Ovary (tissue), 10 donors: ENCODE measurements around the gene GJC2. TPM values are rescaled to one million over a fixed set of nuclear protein-coding genes. Genes with fewer than 3 reads are reported as not detected.

Source experiments
- DNase-seq, 5 donors: peaks; one replicate each; pipeline ENCODE4 v3.0.0-alpha.2; 2019 to 2020
- H3K27ac ChIP-seq, 2 donors: fragments of 200-600 bp; one replicate each; pipeline versions ENCODE4 v1.5.1 to v1.8.0; 2019 to 2022
- H3K27me3 ChIP-seq: fragments of 200-600 bp; one replicate; pipeline ENCODE4 v1.8.0; 2022
- H3K36me3 ChIP-seq: fragments of 200-600 bp; sonication (generic); one replicate; pipeline ENCODE4 v1.5.1; 2019
- H3K4me1 ChIP-seq: one replicate; pipeline ENCODE4 v1.8.1; 2013; ENCODE audit warnings: mild to moderate bottlenecking, moderate library complexity; ENCODE audit not compliant: insufficient read depth
- H3K4me3 ChIP-seq: fragments of 200-600 bp; sonication (generic); one replicate; pipeline ENCODE4 v1.5.1; 2017
- H3K9me3 ChIP-seq, 2 donors: fragments of 200-600 bp in 1 of 2; sonication (generic) in 1 of 2; one replicate each; pipeline versions ENCODE4 v1.5.1 to v1.8.1; 2013 to 2019; ENCODE audit warnings: mild to moderate bottlenecking in 1 of 2, moderate library complexity in 1 of 2
- CTCF ChIP-seq, 3 donors: fragments of 450-650 bp in 2 of 3; fragments of 200-600 bp in 1 of 3; IDR thresholded peaks; one replicate each; pipeline versions ENCODE4 v1.5.1 to v1.8.0; 2016 to 2022; ENCODE audit warnings: antibody characterized with exemption in 3 of 3, mild to moderate bottlenecking in 1 of 3
- EP300 ChIP-seq: sonication (generic); formaldehyde crosslinking; IDR thresholded peaks from one replicate; pipeline ENCODE4 v1.6.1; 2017; ENCODE audit warnings: antibody characterized with exemption
- POLR2A ChIP-seq: fragments of 450-650 bp; IDR thresholded peaks from one replicate; pipeline ENCODE4 v1.6.1; 2017; ENCODE audit warnings: antibody characterized with exemption, mild to moderate bottlenecking, moderate library complexity
- WGBS, 3 donors: extraction: QIAGEN DNeasy Blood & Tissue Kit in 1 of 3; methylation state at CpG; one replicate each; pipeline versions ENCODE4 v1.1.5 to v1.1.7; 2013 to 2017; 5-methylcytosine and 5-hydroxymethylcytosine counted together
- intact Hi-C, 4 donors: fragments of 100-400 bp; cut with DNase I; formaldehyde crosslinking; loops; one replicate each; pipeline versions ENCODE4 v1.11.0 to v1.15.1; 2022 to 2023
- long read RNA-seq, 3 donors: library from polyadenylated mRNA in 2 of 3; unstranded in 2 of 3; transcript quantifications; one replicate each; pipeline ENCODE4 v2.0.0 and lab custom pipeline, GENCODE V29; 2021 to 2026
- polyA plus RNA-seq, 2 donors: library from polyadenylated mRNA; stranded (reverse); fragments of 200-250 nt in 1 of 2; fragments of 350-450 nt in 1 of 2; fragmentation: Illumina TruSeq in 1 of 2; extraction: RNeasy Lipid Tissue Mini Kit (QIAGEN cat#74804) in 1 of 2; gene quantifications; one replicate each; pipeline ENCODE4 v1.2.3, GENCODE V29; 2013 to 2014
- total RNA-seq, 7 donors: library from RNA; depleted of rRNA in 2 of 7; stranded (reverse); fragments of >200 nt in 2 of 7; fragmentation: NEBNext Ultra II Directional in 3 of 7; extraction: Animal tissue kit (Norgen Biotek cat#: 25700) in 3 of 7; gene quantifications; one replicate each; pipeline versions ENCODE4 v1.1.0 to v1.2.4, GENCODE V29; 2016 to 2023
- donor health status: DM: no; HTN: no; CAD: no; lungs with moderate emphysema.
- donor health status: DM: no; HTN: no; CAD: no.
- donor health status: Bipolar disorder and iron deficiency.
- donor health status: DM: yes; HTN: yes; CAD: no.
- donor health status: DM: no; HTN: no; CAD: no.
- donor health status: DM: yes; HTN: yes; CAD: no.

GJC2 gene
- 10 to 100 TPM in 2 of 7 donors, 1 to 10 TPM in 5; 2.2 to 12.6 (median 8.0) TPM for total RNA-seq
- polyA plus RNA-seq = 1 to 10 TPM in 1 of 2 donors, under 1 TPM in 1; 0.18 to 2.3 TPM
- long read RNA-seq, donor 1 = 0 reads
- long read RNA-seq, donor 2, partial matches to known transcripts = 0 of 1 reads
- long read RNA-seq, donor 2, other reads (novel, unspliced or antisense) = 0 of 1 reads
- long read RNA-seq, donor 3, partial matches to known transcripts = 10 of 13 reads
- long read RNA-seq, donor 3, other reads (novel, unspliced or antisense) = 0 of 13 reads

GRCh38 chr1:228149406-228150119, at the start of gene GJC2:
GJC2 (plus strand) TSS chr1:228149930; CDS start chr1:228157759, 7,829 bp downstream.
- no peaks in the 10 kb centered on the region for H3K9me3 ChIP-seq
- peak within 1 kb of the TSS; percentile 29 for H3K4me3 ChIP-seq
- intact Hi-C loops = no loop called here
- peak within 1 kb of the TSS; percentile 97 to 99 for H3K27ac ChIP-seq
- 14 to 18% (median 18%) methylated on average over 13 to 17 of the region's 17 CpGs for WGBS, 3 donors
- H3K27me3 ChIP-seq = no peaks in the 10 kb centered on the region
- H3K36me3 ChIP-seq = no peaks in the 10 kb centered on the region
- peaks cover 25% of the 10 kb centered on the region for H3K4me1 ChIP-seq
- peak; percentile 79 to 84 (median 82) for DNase-seq
- TF ChIP-seq CTCF (IDR thresholded peaks at IDR 0.05) (no peak), POLR2A (no peak), EP300 (no peak)

GRCh38 chr1:228100822-228101613, 48.7 kb upstream of the GJC2 start:
- WGBS, 3 donors = 63 to 75% (median 64%) methylated on average over 12 of the region's 12 CpGs

GRCh38 chr1:228101614-228101993, 48.1 kb upstream of the GJC2 start:
- intact Hi-C loops = loop anchor here in 1 of 4 donors (5.0 kb wide), 1 partner anchor 1741 kb away; no protein-coding TSS in a partner anchor
- peak in 2 of 5 donors; percentile 44 to 46 for DNase-seq
- H3K27ac ChIP-seq = peak overlapping the region; percentile 60 to 86

More at GRCh38 chr1:228100822-228101613, 48.7 kb upstream of the GJC2 start:
- Histone ChIP-seq H3K36me3 (no peaks in the 10 kb centered on the region), H3K9me3 (no peaks in the 10 kb centered on the region), H3K27ac (no peak overlapping the region), H3K4me1 (peaks cover 2% of the 10 kb centered on the region), H3K4me3 (no peak overlapping the region), H3K27me3 (no peaks in the 10 kb centered on the region)
- DNase-seq = peak in 1 of 5 donors; percentile 35
- intact Hi-C loops = loop anchor here in 1 of 4 donors (5.0 kb wide), 1 partner anchor 1741 kb away; no protein-coding TSS in a partner anchor
- TF ChIP-seq POLR2A (no peak), EP300 (no peak), CTCF (IDR thresholded peaks at IDR 0.05) (no peak)

More at GRCh38 chr1:228101614-228101993, 48.1 kb upstream of the GJC2 start:
- WGBS, 3 donors = 41 to 52% (median 44%) methylated on average over 15 of the region's 15 CpGs
- TF ChIP-seq CTCF (IDR thresholded peaks at IDR 0.05) (no peak), POLR2A (no peak), EP300 (no peak)
- Histone ChIP-seq H3K27me3 (no peaks in the 10 kb centered on the region), H3K36me3 (no peaks in the 10 kb centered on the region), H3K4me3 (peak overlapping the region; percentile 89), H3K9me3 (no peaks in the 10 kb centered on the region), H3K4me1 (peaks cover 2% of the 10 kb centered on the region)
